ENCODE measurements around the gene NNT.

The NNT gene

GRCh38 chr5:43613370-43613769, 10.4 kb downstream of the NNT start:
- TF ChIP-seq POLR2A (IDR thresholded peaks at IDR 0.05; ENCODE audit: extremely low read depth, insufficient read length) = no peak
- TF ChIP-seq, protein P1, sequence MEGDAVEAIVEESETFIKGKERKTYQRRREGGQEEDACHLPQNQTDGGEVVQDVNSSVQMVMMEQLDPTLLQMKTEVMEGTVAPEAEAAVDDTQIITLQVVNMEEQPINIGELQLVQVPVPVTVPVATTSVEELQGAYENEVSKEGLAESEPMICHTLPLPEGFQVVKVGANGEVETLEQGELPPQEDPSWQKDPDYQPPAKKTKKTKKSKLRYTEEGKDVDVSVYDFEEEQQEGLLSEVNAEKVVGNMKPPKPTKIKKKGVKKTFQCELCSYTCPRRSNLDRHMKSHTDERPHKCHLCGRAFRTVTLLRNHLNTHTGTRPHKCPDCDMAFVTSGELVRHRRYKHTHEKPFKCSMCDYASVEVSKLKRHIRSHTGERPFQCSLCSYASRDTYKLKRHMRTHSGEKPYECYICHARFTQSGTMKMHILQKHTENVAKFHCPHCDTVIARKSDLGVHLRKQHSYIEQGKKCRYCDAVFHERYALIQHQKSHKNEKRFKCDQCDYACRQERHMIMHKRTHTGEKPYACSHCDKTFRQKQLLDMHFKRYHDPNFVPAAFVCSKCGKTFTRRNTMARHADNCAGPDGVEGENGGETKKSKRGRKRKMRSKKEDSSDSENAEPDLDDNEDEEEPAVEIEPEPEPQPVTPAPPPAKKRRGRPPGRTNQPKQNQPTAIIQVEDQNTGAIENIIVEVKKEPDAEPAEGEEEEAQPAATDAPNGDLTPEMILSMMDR (IDR thresholded peaks at IDR 0.05; ENCODE audit: low read depth, low read length) = no peak
- TF ChIP-seq MYC (IDR thresholded peaks at IDR 0.05; ENCODE audit: low read depth, low read length) = no peak
- TF ChIP-seq, protein P2, sequence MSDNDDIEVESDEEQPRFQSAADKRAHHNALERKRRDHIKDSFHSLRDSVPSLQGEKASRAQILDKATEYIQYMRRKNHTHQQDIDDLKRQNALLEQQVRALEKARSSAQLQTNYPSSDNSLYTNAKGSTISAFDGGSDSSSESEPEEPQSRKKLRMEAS (IDR thresholded peaks at IDR 0.05; ENCODE audit: low read depth, low read length) = no peak
- DNase-seq (ENCODE audit: low read depth) = no peak
- H3K4me3 ChIP-seq (ENCODE audit: low read depth, low read length) = no peak overlapping the region

DNA sequence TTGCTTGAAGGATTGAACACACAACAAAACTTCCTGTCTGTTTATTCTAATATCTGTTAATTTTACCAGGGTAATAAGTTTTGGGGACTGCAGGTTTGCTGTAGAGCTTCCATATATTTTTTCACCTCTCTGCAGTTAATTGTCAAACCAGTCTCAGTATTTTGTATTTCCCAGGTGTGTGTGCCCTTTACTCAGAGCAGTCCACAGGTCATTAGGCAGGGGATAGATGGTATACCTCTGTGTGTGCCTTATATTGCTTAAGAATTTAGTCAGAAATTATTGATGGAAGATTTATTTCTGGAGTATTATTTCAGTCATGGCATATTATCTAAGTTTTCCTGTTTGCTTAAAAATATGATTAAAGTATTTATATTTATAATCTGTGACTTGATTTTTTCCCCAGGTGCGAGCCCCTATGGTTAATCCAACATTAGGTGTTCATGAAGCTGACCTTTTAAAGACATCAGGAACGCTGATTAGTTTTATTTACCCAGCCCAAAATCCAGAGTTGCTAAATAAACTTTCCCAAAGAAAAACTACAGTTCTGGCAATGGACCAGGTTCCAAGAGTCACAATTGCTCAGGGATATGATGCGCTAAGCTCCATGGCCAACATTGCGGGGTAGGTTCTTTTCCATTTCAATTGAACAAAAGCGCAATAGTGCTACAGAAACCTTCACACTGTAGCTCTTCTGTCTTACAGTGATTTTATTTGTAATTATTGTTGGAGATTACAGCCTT, 12.6 kb downstream of the NNT start:
- no peak overlapping the region for H3K4me3 ChIP-seq (ENCODE audit: low read depth, low read length)
- DNase-seq (ENCODE audit: low read depth) = no peak
- TF ChIP-seq MYC (IDR thresholded peaks at IDR 0.05; ENCODE audit: low read depth, low read length) = no peak

DNA sequence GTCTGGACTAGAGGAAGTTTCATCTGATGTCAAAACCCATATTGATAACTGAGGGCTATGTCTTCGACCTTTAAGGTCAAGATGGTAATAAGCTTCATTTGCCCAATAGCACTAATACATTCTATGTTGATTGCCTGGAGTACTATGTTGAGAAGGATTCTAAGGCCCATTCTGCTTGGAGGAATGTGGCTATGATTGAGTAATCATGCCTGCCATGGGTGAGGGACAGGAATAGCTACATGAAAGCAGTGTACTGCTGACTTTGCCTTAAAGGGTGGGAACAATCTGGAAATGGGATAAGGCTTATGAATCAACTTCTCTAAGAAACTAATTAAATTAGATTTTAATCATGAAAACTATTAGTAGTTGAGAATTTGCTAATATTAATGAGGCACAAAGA, 13.6 kb downstream of the NNT start:
- no peak for TF ChIP-seq POLR2A (IDR thresholded peaks at IDR 0.05; ENCODE audit: extremely low read depth, insufficient read length)
- no peak for TF ChIP-seq MYC (IDR thresholded peaks at IDR 0.05; ENCODE audit: low read depth, low read length)
- TF ChIP-seq, protein P2 (IDR thresholded peaks at IDR 0.05; ENCODE audit: low read depth, low read length) = no peak
- TF ChIP-seq, protein P1 (IDR thresholded peaks at IDR 0.05; ENCODE audit: low read depth, low read length) = no peak
- no peak overlapping the region for H3K4me3 ChIP-seq (ENCODE audit: low read depth, low read length)
- DNase-seq (ENCODE audit: low read depth) = no peak

DNA sequence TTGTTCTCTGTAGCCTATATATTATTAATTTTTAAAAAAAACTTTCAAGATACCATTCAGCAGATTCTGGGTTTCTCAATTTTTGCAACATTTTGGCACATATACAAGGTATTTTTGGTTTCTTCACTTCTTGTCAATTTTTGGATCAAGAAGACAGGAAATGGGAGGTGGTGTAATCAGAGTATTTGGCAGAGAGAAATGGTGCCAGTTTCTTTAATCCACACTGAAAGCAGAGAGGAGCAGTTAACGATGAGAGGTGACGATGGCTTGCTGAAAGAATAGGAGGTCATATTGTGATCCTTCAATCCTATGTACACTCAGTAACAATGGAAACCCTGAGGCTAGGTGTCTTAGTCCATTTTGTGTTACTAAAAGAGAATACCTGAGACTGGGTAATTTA, 16.4 kb downstream of the NNT start:
- H3K4me3 ChIP-seq (ENCODE audit: low read depth, low read length) = no peak overlapping the region
- TF ChIP-seq, protein P1 (IDR thresholded peaks at IDR 0.05; ENCODE audit: low read depth, low read length) = no peak
- no peak for TF ChIP-seq MYC (IDR thresholded peaks at IDR 0.05; ENCODE audit: low read depth, low read length)
- no peak for TF ChIP-seq POLR2A (IDR thresholded peaks at IDR 0.05; ENCODE audit: extremely low read depth, insufficient read length)
- TF ChIP-seq, protein P2 (IDR thresholded peaks at IDR 0.05; ENCODE audit: low read depth, low read length) = no peak
- no peak for DNase-seq (ENCODE audit: low read depth)

GRCh38 chr5:43619911-43620310, 16.9 kb downstream of the NNT start:
- DNase-seq (ENCODE audit: low read depth) = no peak

GRCh38 chr5:43620944-43621505, 18.0 kb downstream of the NNT start:
- TF ChIP-seq POLR2A (IDR thresholded peaks at IDR 0.05; ENCODE audit: extremely low read depth, insufficient read length) = no peak
- TF ChIP-seq, protein P1 (IDR thresholded peaks at IDR 0.05; ENCODE audit: low read depth, low read length) = no peak
- TF ChIP-seq MYC (IDR thresholded peaks at IDR 0.05; ENCODE audit: low read depth, low read length) = no peak
- TF ChIP-seq, protein P2 (IDR thresholded peaks at IDR 0.05; ENCODE audit: low read depth, low read length) = no peak
- H3K4me3 ChIP-seq (ENCODE audit: low read depth, low read length) = no peak overlapping the region
- DNase-seq (ENCODE audit: low read depth) = no peak

More at GRCh38 chr5:43619911-43620310, 16.9 kb downstream of the NNT start:
- TF ChIP-seq, protein P1 (IDR thresholded peaks at IDR 0.05; ENCODE audit: low read depth, low read length) = no peak
- TF ChIP-seq MYC (IDR thresholded peaks at IDR 0.05; ENCODE audit: low read depth, low read length) (no peak), POLR2A (IDR thresholded peaks at IDR 0.05; ENCODE audit: extremely low read depth, insufficient read length) (no peak)
- TF ChIP-seq, protein P2 (IDR thresholded peaks at IDR 0.05; ENCODE audit: low read depth, low read length) = no peak
- H3K4me3 ChIP-seq (ENCODE audit: low read depth, low read length) = no peak overlapping the region

All from NB4 (cell line).